Measurements from ENCODE around the gene POU4F1.

POU4F1 gene

DNA sequence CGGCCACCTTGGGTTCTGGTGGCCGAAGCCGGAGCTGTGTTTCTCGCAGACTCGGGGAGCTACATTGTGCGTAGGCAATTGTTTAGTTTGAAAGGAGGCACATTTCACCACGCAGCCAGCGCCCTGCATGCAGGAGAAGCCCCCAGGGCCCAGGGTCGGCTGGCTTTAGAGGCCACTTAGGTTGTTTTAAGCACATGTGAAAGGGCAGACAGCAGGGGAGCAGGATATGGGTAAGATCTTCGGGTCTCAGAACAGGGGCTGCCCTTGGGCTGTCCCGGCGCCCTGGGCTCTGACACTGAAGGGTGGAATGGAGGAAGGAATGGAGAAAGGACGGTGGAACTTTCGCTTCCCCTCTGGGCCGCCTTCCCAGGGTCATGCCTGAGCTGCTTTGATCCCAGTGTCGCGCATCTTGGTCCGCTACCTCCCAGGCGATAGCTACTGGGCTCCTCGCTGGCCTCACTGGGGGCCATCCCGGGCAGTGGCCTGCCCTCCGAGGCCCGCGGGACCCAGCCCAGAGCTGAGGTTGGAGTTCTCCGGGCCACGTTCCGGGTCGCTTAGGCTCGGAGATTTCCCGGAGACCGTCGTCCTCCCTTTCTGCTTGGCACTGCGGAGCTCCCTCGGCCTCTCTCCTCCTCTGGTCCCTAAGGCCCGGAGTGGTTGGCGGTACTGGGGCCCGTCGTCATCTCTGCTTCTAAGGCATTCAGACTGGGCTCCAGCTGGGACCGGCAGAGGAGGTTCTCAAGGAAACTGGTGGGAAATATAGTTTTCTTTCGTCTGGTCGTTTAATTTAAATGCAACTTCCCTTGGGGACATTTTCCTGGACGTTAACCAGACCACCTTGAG, 4.3 kb upstream of the POU4F1 start:
- peaks cover 71% of the 10 kb centered on the region for H3K27me3 ChIP-seq (replicated peaks; ENCODE audit: control insufficient read depth, insufficient read depth, low read length, poor library complexity, severe bottlenecking)
- H3K4me3 ChIP-seq (ENCODE audit: insufficient read depth, low read depth, low read length, poor library complexity, severe bottlenecking) = no peak overlapping the region
- no peaks in the 10 kb centered on the region for H3K36me3 ChIP-seq (ENCODE audit: control insufficient read depth, insufficient read depth, low read length)
- H3K27ac ChIP-seq (ENCODE audit: insufficient read depth, low read length, poor library complexity, severe bottlenecking) = no peak overlapping the region
- H3K9me3 ChIP-seq (ENCODE audit: control insufficient read depth, low read length) = no peaks in the 10 kb centered on the region
- DNase-seq = no peak
- peaks cover 44% of the 10 kb centered on the region for H3K4me1 ChIP-seq (ENCODE audit: control insufficient read depth, insufficient read depth, low read length, poor library complexity, severe bottlenecking)

DNA sequence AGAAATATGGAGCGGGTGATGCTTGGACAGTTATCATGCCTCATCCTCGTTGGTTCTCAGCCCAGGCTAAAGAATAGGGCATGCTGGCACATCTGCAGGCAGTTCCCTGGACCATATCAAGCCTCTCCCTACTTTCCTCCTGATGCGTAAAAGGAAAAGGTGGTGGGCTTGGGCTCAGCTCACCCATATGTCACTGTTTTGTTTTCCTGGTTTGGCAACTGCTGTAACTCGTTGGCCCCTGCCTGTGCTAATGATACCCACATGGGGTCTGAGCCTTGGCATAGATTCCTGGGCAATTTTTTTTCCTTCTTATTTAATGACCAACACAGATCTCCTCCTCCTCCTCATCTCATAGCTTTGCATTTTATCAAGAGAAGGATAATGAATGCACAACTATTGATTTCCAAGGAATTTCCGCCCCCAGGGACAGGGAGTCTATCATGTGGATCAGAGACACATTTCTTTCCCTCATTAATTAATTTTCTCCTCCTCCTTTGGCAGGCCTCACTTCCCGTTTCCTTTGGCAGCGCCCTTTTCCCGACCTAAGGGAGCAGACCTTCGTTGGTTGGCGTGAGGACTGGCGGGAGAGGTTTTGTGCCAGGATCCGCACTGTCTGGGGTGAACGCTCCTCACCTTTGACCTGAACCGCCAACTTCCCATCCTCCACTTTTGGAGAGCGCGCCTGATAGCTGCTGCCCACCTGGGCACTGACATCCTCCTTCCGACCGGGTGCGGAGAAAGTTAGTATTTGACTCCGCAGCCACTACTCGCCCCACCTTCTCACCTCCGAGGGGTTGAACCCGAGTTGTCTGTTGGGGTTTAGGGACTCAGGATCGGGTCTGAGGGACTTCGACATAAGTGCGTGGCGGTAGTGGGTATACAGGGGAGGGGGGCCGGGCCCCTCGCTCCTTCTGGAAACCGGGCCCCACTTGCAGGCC, 3.4 kb upstream of the POU4F1 start:
- no peak for DNase-seq
- Histone ChIP-seq H3K27me3 (replicated peaks; ENCODE audit: control insufficient read depth, insufficient read depth, low read length, poor library complexity, severe bottlenecking) (peaks cover 75% of the 10 kb centered on the region), H3K4me3 (ENCODE audit: insufficient read depth, low read depth, low read length, poor library complexity, severe bottlenecking) (no peak overlapping the region), H3K27ac (ENCODE audit: insufficient read depth, low read length, poor library complexity, severe bottlenecking) (no peak overlapping the region), H3K9me3 (ENCODE audit: control insufficient read depth, low read length) (no peaks in the 10 kb centered on the region), H3K36me3 (ENCODE audit: control insufficient read depth, insufficient read depth, low read length) (no peaks in the 10 kb centered on the region), H3K4me1 (ENCODE audit: control insufficient read depth, insufficient read depth, low read length, poor library complexity, severe bottlenecking) (peaks cover 49% of the 10 kb centered on the region)

DNA sequence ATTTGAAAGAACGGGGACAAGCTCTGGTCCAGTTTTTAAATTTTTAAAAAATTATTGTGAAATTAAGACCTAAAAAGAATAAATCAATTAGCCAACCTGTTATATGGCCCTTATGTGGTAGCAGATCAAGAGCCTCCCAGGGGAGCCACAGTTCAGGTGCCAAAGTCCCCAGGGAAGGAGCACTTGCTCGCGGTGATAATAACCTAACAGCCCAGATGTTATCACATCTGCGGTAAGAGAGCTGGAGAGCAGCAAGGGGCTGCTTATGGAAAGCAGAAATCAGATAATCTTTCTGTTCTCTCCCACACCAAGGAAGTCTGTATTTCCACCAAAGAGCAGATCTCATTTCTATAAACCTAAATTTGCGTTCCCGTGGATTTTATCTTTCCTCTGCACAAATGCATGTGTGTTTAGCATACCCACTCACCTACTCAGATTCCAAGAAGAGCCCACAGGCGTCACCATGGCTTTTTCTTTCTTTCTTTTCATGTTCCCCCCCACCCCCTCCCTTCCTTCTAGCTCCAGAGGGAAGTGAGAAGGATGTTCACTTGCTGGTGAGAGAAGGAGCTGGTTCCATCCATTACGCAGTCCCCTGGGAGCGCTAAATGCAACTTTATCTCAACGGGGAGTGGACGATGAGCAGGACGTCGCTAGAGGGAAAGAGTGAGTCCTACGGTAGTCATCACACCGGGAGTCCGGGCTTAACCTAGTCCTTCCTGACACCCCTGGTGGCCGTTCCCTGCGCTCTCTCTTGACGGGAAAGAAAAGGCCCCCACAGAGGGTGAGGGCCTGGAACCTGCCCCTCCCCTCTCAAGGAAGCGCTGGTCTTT, 1.6 kb upstream of the POU4F1 start:
- no peak for DNase-seq
- no peak overlapping the region for H3K27ac ChIP-seq (ENCODE audit: insufficient read depth, low read length, poor library complexity, severe bottlenecking)
- no peaks in the 10 kb centered on the region for H3K9me3 ChIP-seq (ENCODE audit: control insufficient read depth, low read length)
- H3K36me3 ChIP-seq (ENCODE audit: control insufficient read depth, insufficient read depth, low read length) = no peaks in the 10 kb centered on the region
- H3K27me3 ChIP-seq (replicated peaks; ENCODE audit: control insufficient read depth, insufficient read depth, low read length, poor library complexity, severe bottlenecking) = peaks cover 91% of the 10 kb centered on the region
- peaks cover 57% of the 10 kb centered on the region for H3K4me1 ChIP-seq (ENCODE audit: control insufficient read depth, insufficient read depth, low read length, poor library complexity, severe bottlenecking)
- no peak overlapping the region for H3K4me3 ChIP-seq (ENCODE audit: insufficient read depth, low read depth, low read length, poor library complexity, severe bottlenecking)

DNA sequence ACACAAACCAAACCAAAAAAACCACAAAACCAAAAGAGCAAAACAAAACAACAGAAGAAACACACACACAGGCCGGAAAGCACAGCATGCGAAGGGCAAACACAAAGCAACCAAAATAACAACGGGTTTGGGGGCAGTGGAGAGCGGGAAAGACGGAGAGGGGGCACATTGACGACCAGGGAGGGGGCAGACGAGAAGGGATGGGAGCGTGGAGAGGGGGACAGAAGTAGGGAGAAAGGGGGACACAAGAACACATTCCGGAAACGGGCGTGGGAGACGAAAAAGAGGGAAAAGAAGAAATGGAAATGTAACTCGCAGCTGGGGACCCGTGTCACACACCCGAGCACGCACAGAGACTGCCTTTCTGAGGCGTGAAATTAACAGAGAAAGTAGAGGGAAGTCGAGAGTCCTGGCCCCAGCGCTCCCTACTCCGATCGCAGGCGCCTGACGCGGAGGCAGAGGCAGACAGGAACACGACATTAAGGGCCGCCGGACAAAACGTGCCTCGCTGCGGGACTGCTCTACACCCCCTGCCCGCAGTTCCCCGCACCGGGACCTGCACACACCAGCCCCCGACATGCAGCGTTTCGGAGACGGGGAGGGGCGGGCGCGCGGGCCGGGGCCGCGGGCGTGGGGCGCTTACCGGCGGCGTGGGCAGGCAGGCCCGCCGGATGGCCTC, 652 bp downstream of the POU4F1 start:
- DNase-seq = no peak
- H3K9me3 ChIP-seq (ENCODE audit: control insufficient read depth, low read length) = no peaks in the 10 kb centered on the region
- H3K4me3 ChIP-seq (ENCODE audit: insufficient read depth, low read depth, low read length, poor library complexity, severe bottlenecking) = peak overlapping the region; percentile 31
- H3K4me1 ChIP-seq (ENCODE audit: control insufficient read depth, insufficient read depth, low read length, poor library complexity, severe bottlenecking) = peaks cover 39% of the 10 kb centered on the region
- H3K27ac ChIP-seq (ENCODE audit: insufficient read depth, low read length, poor library complexity, severe bottlenecking) = no peak overlapping the region
- H3K36me3 ChIP-seq (ENCODE audit: control insufficient read depth, insufficient read depth, low read length) = no peaks in the 10 kb centered on the region
- H3K27me3 ChIP-seq (replicated peaks; ENCODE audit: control insufficient read depth, insufficient read depth, low read length, poor library complexity, severe bottlenecking) = peaks cover 84% of the 10 kb centered on the region

DNA sequence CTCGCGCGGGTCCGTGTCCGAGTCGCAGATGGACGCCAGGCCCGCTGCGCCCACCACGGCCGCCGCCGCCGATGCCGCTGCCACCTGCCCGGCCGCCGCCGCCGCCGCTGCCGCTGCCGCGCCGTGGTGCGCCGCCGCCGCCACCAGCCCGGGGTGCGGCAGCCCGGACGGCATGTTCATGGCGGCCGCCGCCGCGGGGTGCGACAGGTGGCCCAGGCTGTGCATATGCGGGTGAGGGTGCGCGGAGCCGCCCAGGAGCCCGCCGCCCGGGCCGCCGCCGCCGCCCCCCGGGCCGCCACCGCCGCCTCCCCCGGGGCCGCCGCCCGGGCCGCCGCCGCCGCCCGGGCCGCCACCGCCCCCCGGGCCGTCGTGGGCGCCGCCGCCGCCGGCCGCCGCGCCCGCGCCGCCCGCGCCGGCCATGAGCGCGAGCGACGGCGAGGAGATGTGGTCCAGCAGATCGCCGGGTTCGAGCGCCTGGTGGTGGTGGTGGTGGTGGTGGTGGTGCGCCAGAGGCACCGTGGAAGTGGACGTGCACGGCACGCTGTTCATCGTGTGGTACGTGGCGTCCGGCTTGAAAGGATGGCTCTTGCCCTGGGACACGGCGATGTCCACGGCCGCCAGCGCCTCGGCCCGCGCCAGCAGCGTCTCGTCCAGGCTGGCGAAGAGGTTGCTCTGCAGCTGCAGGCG, 1.3 kb downstream of the POU4F1 start:
- Histone ChIP-seq H3K36me3 (ENCODE audit: control insufficient read depth, insufficient read depth, low read length) (no peaks in the 10 kb centered on the region), H3K4me1 (ENCODE audit: control insufficient read depth, insufficient read depth, low read length, poor library complexity, severe bottlenecking) (peaks cover 32% of the 10 kb centered on the region)
- DNase-seq = no peak

DNA sequence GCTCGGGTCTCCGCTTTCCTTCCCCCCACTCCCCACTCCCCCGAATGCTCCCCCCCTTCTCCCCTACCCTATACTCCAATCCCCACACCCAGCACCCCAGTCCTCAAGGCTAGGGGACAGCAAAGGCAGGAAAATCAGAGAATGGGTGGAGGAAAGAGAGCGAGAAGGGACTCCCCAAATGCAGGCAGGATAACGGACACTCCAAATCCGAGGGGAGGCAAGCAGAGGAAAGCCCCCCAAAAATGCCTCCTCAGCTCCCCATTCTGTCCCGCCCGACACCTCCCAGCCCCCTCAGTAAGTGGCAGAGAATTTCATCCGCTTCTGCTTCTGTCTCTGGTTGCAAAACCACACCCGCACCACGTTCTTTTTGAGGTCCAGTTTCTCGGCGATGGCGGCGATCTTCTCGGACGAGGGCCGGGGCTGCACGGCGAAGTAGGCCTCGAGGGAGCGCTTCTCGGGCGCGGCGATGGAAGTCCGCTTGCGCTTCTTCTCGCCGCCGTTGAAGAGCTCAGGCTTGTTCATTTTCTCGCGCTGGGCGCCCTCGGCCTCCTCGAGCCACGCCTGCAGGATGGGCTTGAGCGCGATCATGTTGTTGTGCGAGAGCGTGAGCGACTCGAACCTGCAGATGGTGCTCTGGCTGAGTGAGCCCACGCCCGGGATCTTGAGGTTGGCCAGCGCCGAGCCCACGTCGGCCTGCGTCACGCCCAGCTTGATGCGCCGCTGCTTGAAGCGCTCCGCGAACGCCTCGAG, 2.1 kb downstream of the POU4F1 start:
- no peaks in the 10 kb centered on the region for H3K36me3 ChIP-seq (ENCODE audit: control insufficient read depth, insufficient read depth, low read length)
- H3K9me3 ChIP-seq (ENCODE audit: control insufficient read depth, low read length) = no peaks in the 10 kb centered on the region
- H3K27ac ChIP-seq (ENCODE audit: insufficient read depth, low read length, poor library complexity, severe bottlenecking) = no peak overlapping the region
- peak overlapping the region; percentile 43 for H3K4me3 ChIP-seq (ENCODE audit: insufficient read depth, low read depth, low read length, poor library complexity, severe bottlenecking)
- peaks cover 33% of the 10 kb centered on the region for H3K4me1 ChIP-seq (ENCODE audit: control insufficient read depth, insufficient read depth, low read length, poor library complexity, severe bottlenecking)
- peaks cover 84% of the 10 kb centered on the region for H3K27me3 ChIP-seq (replicated peaks; ENCODE audit: control insufficient read depth, insufficient read depth, low read length, poor library complexity, severe bottlenecking)
- DNase-seq = no peak

More for the DNA sequence above, 1.3 kb downstream of the POU4F1 start:
- peak overlapping the region; percentile 43 for H3K4me3 ChIP-seq (ENCODE audit: insufficient read depth, low read depth, low read length, poor library complexity, severe bottlenecking)
- H3K9me3 ChIP-seq (ENCODE audit: control insufficient read depth, low read length) = no peaks in the 10 kb centered on the region
- peaks cover 84% of the 10 kb centered on the region for H3K27me3 ChIP-seq (replicated peaks; ENCODE audit: control insufficient read depth, insufficient read depth, low read length, poor library complexity, severe bottlenecking)
- H3K27ac ChIP-seq (ENCODE audit: insufficient read depth, low read length, poor library complexity, severe bottlenecking) = no peak overlapping the region

DNA sequence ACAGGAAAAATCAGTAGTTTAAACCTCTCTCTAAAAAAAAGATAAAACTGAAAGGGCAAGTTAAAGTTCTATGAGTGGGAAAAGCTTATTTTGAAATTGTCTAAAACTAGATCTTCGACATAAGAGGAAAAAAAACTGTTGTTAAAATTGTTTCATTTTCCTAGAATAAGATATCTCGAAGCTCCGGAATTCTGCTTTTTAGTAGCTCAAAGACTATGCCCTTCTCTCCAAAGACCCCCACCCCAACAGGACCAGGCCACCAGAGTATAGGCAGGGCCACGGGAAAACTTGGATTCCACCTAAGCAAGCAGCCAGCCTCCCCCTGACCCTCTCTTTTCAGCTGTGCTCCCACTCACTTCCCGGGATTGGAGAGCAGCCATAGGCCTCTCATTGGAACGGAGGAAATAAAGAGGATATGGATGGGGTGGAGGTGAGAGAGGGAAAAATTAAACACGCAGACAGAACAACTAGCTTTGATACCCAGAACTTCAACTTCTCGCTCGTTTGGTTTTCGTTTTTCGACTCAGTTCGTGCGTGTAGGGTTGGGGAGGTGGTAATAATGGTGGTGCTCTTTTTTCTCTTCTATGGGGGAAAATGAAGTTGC, 3.0 kb downstream of the POU4F1 start:
- H3K9me3 ChIP-seq (ENCODE audit: control insufficient read depth, low read length) = no peaks in the 10 kb centered on the region
- H3K27me3 ChIP-seq (replicated peaks; ENCODE audit: control insufficient read depth, insufficient read depth, low read length, poor library complexity, severe bottlenecking) = peaks cover 83% of the 10 kb centered on the region
- DNase-seq = no peak
- H3K4me1 ChIP-seq (ENCODE audit: control insufficient read depth, insufficient read depth, low read length, poor library complexity, severe bottlenecking) = peaks cover 34% of the 10 kb centered on the region
- H3K36me3 ChIP-seq (ENCODE audit: control insufficient read depth, insufficient read depth, low read length) = no peaks in the 10 kb centered on the region
- no peak overlapping the region for H3K27ac ChIP-seq (ENCODE audit: insufficient read depth, low read length, poor library complexity, severe bottlenecking)
- H3K4me3 ChIP-seq (ENCODE audit: insufficient read depth, low read depth, low read length, poor library complexity, severe bottlenecking) = no peak overlapping the region

DNA sequence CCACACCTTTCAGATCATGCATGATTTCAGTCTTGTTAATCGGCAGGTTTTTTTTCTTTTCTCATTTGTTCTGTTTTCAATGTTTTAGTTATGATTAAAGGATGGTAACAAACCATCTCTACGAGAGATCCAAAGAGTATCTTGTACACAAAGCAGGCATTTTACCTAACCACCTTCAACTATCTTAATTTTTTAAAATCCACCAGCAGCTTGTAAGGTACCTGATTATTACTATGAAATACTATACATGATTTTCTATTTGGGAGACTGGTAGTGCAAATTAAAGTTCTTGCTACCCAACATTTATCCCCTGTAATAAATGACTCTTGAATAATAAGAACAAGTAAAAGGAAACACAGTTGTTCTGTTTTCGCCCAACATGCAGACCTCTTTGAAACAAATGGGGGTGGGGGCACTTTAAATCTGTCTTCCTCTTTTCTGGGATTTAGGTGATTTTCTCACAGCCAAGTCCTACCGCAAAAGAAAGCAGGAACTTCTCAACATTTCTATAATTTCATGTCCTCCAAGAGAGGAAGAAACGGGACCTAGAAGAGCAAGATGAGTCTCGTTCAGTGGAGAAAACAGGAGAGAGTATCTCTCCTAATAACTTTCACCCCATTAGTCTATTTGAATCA, 3.6 kb downstream of the POU4F1 start:
- H3K4me1 ChIP-seq (ENCODE audit: control insufficient read depth, insufficient read depth, low read length, poor library complexity, severe bottlenecking) = peaks cover 34% of the 10 kb centered on the region
- H3K4me3 ChIP-seq (ENCODE audit: insufficient read depth, low read depth, low read length, poor library complexity, severe bottlenecking) = no peak overlapping the region
- DNase-seq = no peak
- H3K27me3 ChIP-seq (replicated peaks; ENCODE audit: control insufficient read depth, insufficient read depth, low read length, poor library complexity, severe bottlenecking) = peaks cover 83% of the 10 kb centered on the region
- no peaks in the 10 kb centered on the region for H3K9me3 ChIP-seq (ENCODE audit: control insufficient read depth, low read length)
- H3K36me3 ChIP-seq (ENCODE audit: control insufficient read depth, insufficient read depth, low read length) = no peaks in the 10 kb centered on the region
- H3K27ac ChIP-seq (ENCODE audit: insufficient read depth, low read length, poor library complexity, severe bottlenecking) = no peak overlapping the region

All from effector memory CD4-positive, alpha-beta T cell (primary cell).